Measurements from ENCODE around the gene CREM.

Gene CREM

GRCh38 chr10:35217455-35217854, 90.8 kb downstream of the CREM start:
- DNase-seq: no peak
- no peak overlapping the region for H3K27ac ChIP-seq
- H3K36me3 ChIP-seq (replicated peaks): no peaks in the 10 kb centered on the region
- in situ Hi-C loops (cut with HindIII; ENCODE audit: low pct_ligation_motif_present, low sequenced_read_pairs): no loop called here
- H3K4me3 ChIP-seq (ENCODE audit: low read depth, low read length): no peak overlapping the region
- TF ChIP-seq, protein P1, sequence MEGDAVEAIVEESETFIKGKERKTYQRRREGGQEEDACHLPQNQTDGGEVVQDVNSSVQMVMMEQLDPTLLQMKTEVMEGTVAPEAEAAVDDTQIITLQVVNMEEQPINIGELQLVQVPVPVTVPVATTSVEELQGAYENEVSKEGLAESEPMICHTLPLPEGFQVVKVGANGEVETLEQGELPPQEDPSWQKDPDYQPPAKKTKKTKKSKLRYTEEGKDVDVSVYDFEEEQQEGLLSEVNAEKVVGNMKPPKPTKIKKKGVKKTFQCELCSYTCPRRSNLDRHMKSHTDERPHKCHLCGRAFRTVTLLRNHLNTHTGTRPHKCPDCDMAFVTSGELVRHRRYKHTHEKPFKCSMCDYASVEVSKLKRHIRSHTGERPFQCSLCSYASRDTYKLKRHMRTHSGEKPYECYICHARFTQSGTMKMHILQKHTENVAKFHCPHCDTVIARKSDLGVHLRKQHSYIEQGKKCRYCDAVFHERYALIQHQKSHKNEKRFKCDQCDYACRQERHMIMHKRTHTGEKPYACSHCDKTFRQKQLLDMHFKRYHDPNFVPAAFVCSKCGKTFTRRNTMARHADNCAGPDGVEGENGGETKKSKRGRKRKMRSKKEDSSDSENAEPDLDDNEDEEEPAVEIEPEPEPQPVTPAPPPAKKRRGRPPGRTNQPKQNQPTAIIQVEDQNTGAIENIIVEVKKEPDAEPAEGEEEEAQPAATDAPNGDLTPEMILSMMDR (IDR thresholded peaks at IDR 0.05; ENCODE audit: low read depth, low read length, missing control alignments): no peak
- no peaks in the 10 kb centered on the region for H3K27me3 ChIP-seq (replicated peaks)

- DNase-seq: peak; percentile 89
- Histone ChIP-seq H3K27me3 (replicated peaks) (no peaks in the 10 kb centered on the region), H3K36me3 (replicated peaks) (no peaks in the 10 kb centered on the region), H3K4me3 (ENCODE audit: low read depth, low read length) (no peak overlapping the region), H3K27ac (no peak overlapping the region)
- TF ChIP-seq, protein P1 (IDR thresholded peaks at IDR 0.05; ENCODE audit: low read depth, low read length, missing control alignments): peak; percentile 81
- in situ Hi-C loops (cut with HindIII; ENCODE audit: low pct_ligation_motif_present, low sequenced_read_pairs): no loop called here
These were observed 91.8 kb downstream of the CREM start for GRCh38 chr10:35218339-35218955.

DNA sequence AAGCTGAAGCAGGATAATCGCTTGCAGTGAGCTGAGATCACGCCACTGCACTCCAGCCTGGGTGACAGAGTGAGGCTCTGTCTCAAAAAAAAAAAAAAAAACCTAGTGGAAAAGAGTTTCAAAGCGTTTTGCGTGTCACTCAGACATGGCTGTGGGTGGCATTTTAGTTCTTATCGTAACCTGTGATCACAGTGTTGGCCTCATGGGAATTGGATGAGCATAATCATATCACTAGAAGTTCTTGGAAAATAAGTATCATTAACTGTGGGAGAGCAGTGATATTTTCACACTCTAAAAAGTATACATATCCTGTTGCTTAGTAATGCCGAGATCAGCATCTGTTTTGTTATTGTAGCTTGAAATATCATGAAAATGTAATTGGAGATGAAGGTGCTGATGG, 92.6 kb downstream of the CREM start:
- TF ChIP-seq, protein P1 (IDR thresholded peaks at IDR 0.05; ENCODE audit: low read depth, low read length, missing control alignments): no peak
- Histone ChIP-seq H3K4me3 (ENCODE audit: low read depth, low read length) (no peak overlapping the region), H3K36me3 (replicated peaks) (no peaks in the 10 kb centered on the region), H3K27ac (no peak overlapping the region), H3K27me3 (replicated peaks) (no peaks in the 10 kb centered on the region)
- in situ Hi-C loops (cut with HindIII; ENCODE audit: low pct_ligation_motif_present, low sequenced_read_pairs): no loop called here
- DNase-seq: no peak

DNA sequence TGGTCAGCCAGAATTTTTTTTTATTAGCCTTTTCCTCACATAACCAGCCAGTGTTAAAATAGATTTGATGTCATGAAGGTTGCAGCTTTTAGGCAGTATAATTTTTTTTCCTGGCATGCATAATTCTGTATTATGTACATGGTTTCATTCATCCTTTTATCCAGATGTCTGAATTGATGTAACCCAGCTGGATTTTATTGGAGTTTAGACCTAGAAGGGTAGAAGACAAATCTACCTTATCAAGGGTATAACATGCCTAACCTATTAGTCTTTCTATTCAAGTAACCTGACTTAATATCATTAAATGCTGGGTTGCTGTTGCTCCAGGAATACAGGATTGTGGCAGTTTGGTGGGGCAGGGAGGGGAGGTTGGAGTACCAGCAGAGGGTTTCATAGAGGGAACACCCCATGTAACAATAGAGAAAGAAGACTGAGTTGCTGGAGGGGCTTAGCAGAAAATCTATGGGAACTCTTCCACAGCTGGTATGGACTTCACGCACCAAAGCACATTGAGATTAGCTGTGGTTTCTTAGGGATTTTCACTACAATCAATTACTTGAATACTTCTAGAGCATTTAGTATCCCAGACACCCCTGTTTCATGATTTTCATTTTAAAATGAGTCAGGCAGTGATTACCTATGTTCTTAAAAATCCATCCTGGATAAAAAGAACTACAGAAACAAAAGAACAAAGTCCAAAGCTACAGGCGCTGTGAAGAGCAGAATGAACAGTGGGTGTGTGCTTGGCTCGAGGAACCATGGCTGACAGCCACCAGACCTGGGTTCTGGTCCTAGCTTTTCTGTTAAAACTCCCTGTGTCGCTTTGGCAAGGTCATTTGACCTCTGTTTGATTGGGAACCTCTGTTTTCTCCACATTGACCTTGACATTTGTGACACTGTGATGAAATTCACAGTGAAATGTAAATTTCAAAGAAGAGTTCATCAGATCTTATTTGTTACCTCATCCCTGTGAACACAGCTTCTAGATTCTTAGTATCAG, 93.5 kb downstream of the CREM start:
- no peak for DNase-seq
- no peak overlapping the region for H3K27ac ChIP-seq
- TF ChIP-seq, protein P1 (IDR thresholded peaks at IDR 0.05; ENCODE audit: low read depth, low read length, missing control alignments): no peak
- no peaks in the 10 kb centered on the region for H3K36me3 ChIP-seq (replicated peaks)
- H3K4me3 ChIP-seq (ENCODE audit: low read depth, low read length): no peak overlapping the region
- in situ Hi-C loops (cut with HindIII; ENCODE audit: low pct_ligation_motif_present, low sequenced_read_pairs): no loop called here
- H3K27me3 ChIP-seq (replicated peaks): no peaks in the 10 kb centered on the region

- no peaks in the 10 kb centered on the region for H3K27me3 ChIP-seq (replicated peaks)
- H3K4me3 ChIP-seq (ENCODE audit: low read depth, low read length): no peak overlapping the region
- no peaks in the 10 kb centered on the region for H3K36me3 ChIP-seq (replicated peaks)
- in situ Hi-C loops (cut with HindIII; ENCODE audit: low pct_ligation_motif_present, low sequenced_read_pairs): no loop called here
- H3K27ac ChIP-seq: no peak overlapping the region
- DNase-seq: no peak
- TF ChIP-seq, protein P1 (IDR thresholded peaks at IDR 0.05; ENCODE audit: low read depth, low read length, missing control alignments): peak; percentile 36
These were observed 96.4 kb downstream of the CREM start for GRCh38 chr10:35223016-35223415.

Data from brain microvascular endothelial cell (primary cell).